Astrocyte (in vitro differentiated cells and primary cell): ENCODE measurements around the gene SMOC1. TPM values are rescaled to one million over a fixed set of nuclear protein-coding genes. Genes with fewer than 3 reads are reported as not detected.

Source experiments
- DNase-seq: peaks from one replicate; pipeline ENCODE4 v3.0.0-alpha.2; 2010; ENCODE audit warnings: low read depth
- FAIRE-seq: peaks from 2 replicates; lab custom pipeline; 2011; peaks lifted over from hg19 to GRCh38; lab: Jason Lieb, UNC
- H2AFZ ChIP-seq: 2 replicates; pipeline ENCODE4 v1.6.0; 2012; ENCODE audit warnings: low read depth, low read length, inconsistent platforms
- H3K27ac ChIP-seq: 2 replicates; pipeline ENCODE4 v1.5.1; 2011; ENCODE audit warnings: low read depth, low read length, inconsistent platforms
- H3K27me3 ChIP-seq: 2 replicates; pipeline ENCODE4 v1.6.0; 2011; ENCODE audit warnings: low read length, inconsistent platforms; ENCODE audit not compliant: insufficient read depth
- H3K36me3 ChIP-seq: 2 replicates; pipeline ENCODE4 v1.5.1; 2011; ENCODE audit warnings: low read length, inconsistent platforms; ENCODE audit not compliant: insufficient read depth
- H3K4me1 ChIP-seq: 2 replicates; pipeline ENCODE4 v1.5.1; 2011; ENCODE audit warnings: low read length, inconsistent platforms; ENCODE audit not compliant: insufficient read depth
- H3K4me2 ChIP-seq: 2 replicates; pipeline ENCODE4 v1.6.0; 2012; ENCODE audit warnings: low read length, inconsistent platforms
- H3K4me3 ChIP-seq: 2 replicates; pipeline ENCODE4 v1.5.1; 2011; ENCODE audit warnings: low read depth, mild to moderate bottlenecking, low read length, inconsistent platforms; ENCODE audit not compliant: insufficient read depth
- H3K79me2 ChIP-seq: 2 replicates; pipeline ENCODE4 v1.6.0; 2012; ENCODE audit warnings: mild to moderate bottlenecking, low read length, inconsistent platforms; ENCODE audit not compliant: insufficient read depth
- H3K9ac ChIP-seq: 2 replicates; pipeline ENCODE4 v1.6.0; 2012; ENCODE audit warnings: mild to moderate bottlenecking, low read length, inconsistent platforms
- H3K9me3 ChIP-seq: 2 replicates; pipeline ENCODE4 v1.5.1; 2012; ENCODE audit warnings: low read depth, mild to moderate bottlenecking, low read length, inconsistent platforms; ENCODE audit not compliant: insufficient read depth
- H4K20me1 ChIP-seq: 2 replicates; pipeline ENCODE4 v1.6.0; 2012; ENCODE audit warnings: low read length, inconsistent platforms; ENCODE audit not compliant: insufficient read depth
- H3K27ac Mint-ChIP-seq: one replicate; pipeline ENCODE4 v1.8.0; 2021; ENCODE audit warnings: mild to moderate bottlenecking, mixed read lengths; ENCODE audit not compliant: unreplicated experiment
- H3K27me3 Mint-ChIP-seq: one replicate; pipeline ENCODE4 v1.8.0; 2021; ENCODE audit warnings: low read depth, mixed read lengths; ENCODE audit not compliant: unreplicated experiment
- H3K36me3 Mint-ChIP-seq: one replicate; pipeline ENCODE4 v1.8.0; 2021; ENCODE audit warnings: low read depth, mixed read lengths; ENCODE audit not compliant: unreplicated experiment
- H3K4me1 Mint-ChIP-seq: one replicate; pipeline ENCODE4 v1.8.0; 2021; ENCODE audit warnings: low read depth, mixed read lengths; ENCODE audit not compliant: unreplicated experiment
- H3K4me3 Mint-ChIP-seq: one replicate; pipeline ENCODE4 v1.8.0; 2021; ENCODE audit warnings: mild to moderate bottlenecking, moderate library complexity, mixed read lengths; ENCODE audit not compliant: unreplicated experiment
- H3K9me3 Mint-ChIP-seq: one replicate; pipeline ENCODE4 v1.8.0; 2021; ENCODE audit warnings: mild to moderate bottlenecking, mixed read lengths; ENCODE audit not compliant: unreplicated experiment
- EZH2 ChIP-seq: IDR thresholded peaks from 2 replicates; pipeline ENCODE4 v1.6.1; 2012; ENCODE audit warnings: mild to moderate bottlenecking, low read length, inconsistent platforms; ENCODE audit not compliant: insufficient read depth
- total RNA-seq: library from RNA; stranded (reverse); gene quantifications from 2 replicates; pipeline ENCODE4 v1.2.1, GENCODE V29; 2021
- TF ChIP-seq, protein P1 (sequence below): IDR thresholded peaks from 2 replicates; pipeline ENCODE4 v1.5.1; 2011; ENCODE audit warnings: low read depth, mild to moderate bottlenecking, inconsistent platforms, low read length, moderate library complexity; ENCODE audit not compliant: insufficient read depth

The SMOC1 gene
- total RNA-seq, 1 donor from 2014 or later: 0.16 TPM

DNA sequence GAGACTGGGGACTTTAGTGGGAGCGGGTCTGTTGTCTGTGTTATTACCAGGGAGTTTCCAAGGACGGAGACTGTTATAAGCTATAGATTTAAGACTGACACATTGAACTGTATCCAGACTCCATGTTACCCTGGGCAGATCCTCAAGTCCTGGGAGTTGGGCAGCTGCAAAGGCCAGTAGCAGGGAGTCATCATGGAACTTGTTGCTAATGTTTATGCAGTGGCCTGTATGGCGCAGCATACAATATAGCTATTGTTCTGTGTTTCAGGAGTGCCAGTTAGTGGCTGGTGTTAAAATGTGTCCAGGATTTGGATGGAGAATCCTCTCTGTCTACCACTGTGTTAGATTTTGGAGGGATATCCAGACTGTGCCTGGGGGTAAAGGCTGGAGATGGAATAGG, 31.7 kb downstream of the SMOC1 start:
- H3K4me3 Mint-ChIP-seq: no peak overlapping the region
- H2AFZ ChIP-seq: no peak overlapping the region
- H4K20me1 ChIP-seq: no peaks in the 10 kb centered on the region
- no peaks in the 10 kb centered on the region for H3K27me3 ChIP-seq
- no peaks in the 10 kb centered on the region for H3K9me3 ChIP-seq
- H3K27ac Mint-ChIP-seq: no peak overlapping the region
- no peaks in the 10 kb centered on the region for H3K4me1 ChIP-seq
- no peak overlapping the region for H3K4me3 ChIP-seq
- no peak overlapping the region for H3K9ac ChIP-seq
- H3K9me3 Mint-ChIP-seq: no peaks in the 10 kb centered on the region
- H3K36me3 Mint-ChIP-seq: no peaks in the 10 kb centered on the region
- H3K4me2 ChIP-seq: no peak overlapping the region
- H3K27ac ChIP-seq: no peak overlapping the region
- TF ChIP-seq, protein P1, sequence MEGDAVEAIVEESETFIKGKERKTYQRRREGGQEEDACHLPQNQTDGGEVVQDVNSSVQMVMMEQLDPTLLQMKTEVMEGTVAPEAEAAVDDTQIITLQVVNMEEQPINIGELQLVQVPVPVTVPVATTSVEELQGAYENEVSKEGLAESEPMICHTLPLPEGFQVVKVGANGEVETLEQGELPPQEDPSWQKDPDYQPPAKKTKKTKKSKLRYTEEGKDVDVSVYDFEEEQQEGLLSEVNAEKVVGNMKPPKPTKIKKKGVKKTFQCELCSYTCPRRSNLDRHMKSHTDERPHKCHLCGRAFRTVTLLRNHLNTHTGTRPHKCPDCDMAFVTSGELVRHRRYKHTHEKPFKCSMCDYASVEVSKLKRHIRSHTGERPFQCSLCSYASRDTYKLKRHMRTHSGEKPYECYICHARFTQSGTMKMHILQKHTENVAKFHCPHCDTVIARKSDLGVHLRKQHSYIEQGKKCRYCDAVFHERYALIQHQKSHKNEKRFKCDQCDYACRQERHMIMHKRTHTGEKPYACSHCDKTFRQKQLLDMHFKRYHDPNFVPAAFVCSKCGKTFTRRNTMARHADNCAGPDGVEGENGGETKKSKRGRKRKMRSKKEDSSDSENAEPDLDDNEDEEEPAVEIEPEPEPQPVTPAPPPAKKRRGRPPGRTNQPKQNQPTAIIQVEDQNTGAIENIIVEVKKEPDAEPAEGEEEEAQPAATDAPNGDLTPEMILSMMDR: no peak
- no peak for TF ChIP-seq EZH2
- H3K36me3 ChIP-seq: no peaks in the 10 kb centered on the region
- no peak for FAIRE-seq
- no peaks in the 10 kb centered on the region for H3K4me1 Mint-ChIP-seq
- no peak for DNase-seq
- H3K79me2 ChIP-seq: no peaks in the 10 kb centered on the region
- H3K27me3 Mint-ChIP-seq: peaks cover 6% of the 10 kb centered on the region

DNA sequence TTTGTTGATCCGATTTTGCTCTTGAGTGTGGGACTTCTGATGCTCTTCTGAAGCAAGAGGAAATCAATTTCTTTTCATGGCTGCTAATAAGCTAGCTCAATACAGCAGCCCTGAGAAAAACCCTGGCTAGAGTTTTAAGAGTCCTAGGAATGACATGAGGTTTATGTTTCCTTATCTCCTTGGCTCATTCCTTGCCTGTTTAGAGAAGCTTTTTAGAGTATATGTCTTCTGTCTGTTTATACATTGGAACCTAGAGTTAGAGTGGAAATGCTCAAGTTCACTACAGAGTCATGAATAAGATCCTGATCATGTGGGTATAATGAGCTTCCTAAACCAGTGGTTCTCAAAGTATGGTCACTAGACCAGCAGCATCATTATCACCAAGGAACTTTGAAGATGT, 34.5 kb downstream of the SMOC1 start:
- H3K79me2 ChIP-seq: no peaks in the 10 kb centered on the region
- TF ChIP-seq, protein P1: no peak
- TF ChIP-seq EZH2: no peak
- H3K9me3 ChIP-seq: no peaks in the 10 kb centered on the region
- H3K36me3 ChIP-seq: no peaks in the 10 kb centered on the region
- no peaks in the 10 kb centered on the region for H3K4me1 ChIP-seq
- FAIRE-seq: no peak
- Mint-ChIP-seq H3K27me3 (peaks cover 7% of the 10 kb centered on the region), H3K36me3 (no peaks in the 10 kb centered on the region), H3K4me1 (no peaks in the 10 kb centered on the region), H3K27ac (no peak overlapping the region), H3K4me3 (no peak overlapping the region), H3K9me3 (no peaks in the 10 kb centered on the region)
- no peak for DNase-seq
- no peak overlapping the region for H3K4me3 ChIP-seq
- no peaks in the 10 kb centered on the region for H3K27me3 ChIP-seq
- H3K27ac ChIP-seq: no peak overlapping the region
- no peak overlapping the region for H3K4me2 ChIP-seq
- no peaks in the 10 kb centered on the region for H4K20me1 ChIP-seq
- no peak overlapping the region for H3K9ac ChIP-seq
- no peak overlapping the region for H2AFZ ChIP-seq

- Histone ChIP-seq H4K20me1 (no peaks in the 10 kb centered on the region), H3K36me3 (no peaks in the 10 kb centered on the region), H3K79me2 (no peaks in the 10 kb centered on the region), H3K9me3 (no peaks in the 10 kb centered on the region), H3K27me3 (no peaks in the 10 kb centered on the region), H3K4me3 (no peak overlapping the region), H3K27ac (no peak overlapping the region), H3K4me1 (no peaks in the 10 kb centered on the region), H2AFZ (no peak overlapping the region), H3K9ac (no peak overlapping the region), H3K4me2 (no peak overlapping the region)
- H3K36me3 Mint-ChIP-seq: no peaks in the 10 kb centered on the region
- no peaks in the 10 kb centered on the region for H3K4me1 Mint-ChIP-seq
- DNase-seq (no peak), FAIRE-seq (no peak)
- TF ChIP-seq, protein P1: no peak
- no peak for TF ChIP-seq EZH2
- no peak overlapping the region for H3K27ac Mint-ChIP-seq
- H3K9me3 Mint-ChIP-seq: no peaks in the 10 kb centered on the region
- H3K4me3 Mint-ChIP-seq: no peak overlapping the region
- H3K27me3 Mint-ChIP-seq: peaks cover 2% of the 10 kb centered on the region
Measured at GRCh38 chr14:69916396-69916795, 37.2 kb downstream of the SMOC1 start.
